NCI-H2107 treated with DMSO at 0.1 percent for 48 hours (cell line): ENCODE data around the gene MTCL1.

ENCODE experiments used
- DNase-seq: peaks from one replicate; lab custom pipeline; 2025; ENCODE audit not compliant: unreplicated experiment; lab: John Stamatoyannopoulos, UW

Gene MTCL1

GRCh38 chr18:8705238-8705960 is at the start of gene MTCL1:
Gene MTCL1, plus strand, starts transcription at chr18:8705556. Its CDS starts 105 bp downstream, at chr18:8705661.
- DNase-seq = no peak

GRCh38 chr18:8656232-8656631 is 49.1 kb upstream of the MTCL1 start:
- DNase-seq = no peak

DNA sequence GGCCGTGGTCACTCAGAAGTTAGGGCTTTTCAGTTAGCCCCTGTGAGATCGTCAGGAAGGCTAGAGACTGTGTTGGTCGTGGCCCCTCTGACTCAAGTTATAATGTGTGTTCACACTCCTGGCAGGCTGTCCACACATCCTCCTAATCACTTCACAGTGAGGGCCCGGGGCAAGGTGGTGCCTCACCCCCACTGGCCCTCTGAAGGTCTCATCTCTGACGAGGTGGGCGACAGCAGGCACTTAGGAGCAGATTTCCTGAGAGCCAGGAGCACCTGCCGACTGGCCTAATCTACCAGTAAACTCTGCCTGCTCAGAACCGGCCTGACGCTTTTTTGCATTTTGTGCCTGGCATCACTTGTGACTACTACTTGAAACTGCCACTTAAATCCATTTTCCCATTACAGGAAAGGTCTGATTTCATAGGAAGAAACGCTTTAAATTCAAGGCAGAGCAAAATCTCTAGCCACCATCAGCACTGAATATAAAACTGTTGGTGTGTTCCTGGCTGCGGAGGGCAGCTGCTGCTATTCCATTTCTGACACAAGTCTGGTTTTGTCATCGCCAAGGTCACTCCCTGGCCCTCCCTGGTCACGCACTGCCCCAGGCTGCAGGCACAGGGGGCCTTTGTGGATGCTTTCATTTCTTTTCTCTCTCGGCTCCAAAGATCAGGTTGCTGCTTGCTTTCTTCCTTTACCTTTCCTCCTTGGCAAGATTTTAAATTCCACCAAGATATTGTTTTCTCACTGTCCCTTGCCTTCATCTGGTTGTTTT is 48.1 kb upstream of the MTCL1 start:
- peak; percentile 23 for DNase-seq

GRCh38 chr18:8657873-8658470 is 47.4 kb upstream of the MTCL1 start:
- no peak for DNase-seq

- DNase-seq = peak; percentile 10
These were observed 46.4 kb upstream of the MTCL1 start for GRCh38 chr18:8658858-8659485.

GRCh38 chr18:8659609-8660242 is 45.6 kb upstream of the MTCL1 start:
- DNase-seq = peak; percentile 27

DNA sequence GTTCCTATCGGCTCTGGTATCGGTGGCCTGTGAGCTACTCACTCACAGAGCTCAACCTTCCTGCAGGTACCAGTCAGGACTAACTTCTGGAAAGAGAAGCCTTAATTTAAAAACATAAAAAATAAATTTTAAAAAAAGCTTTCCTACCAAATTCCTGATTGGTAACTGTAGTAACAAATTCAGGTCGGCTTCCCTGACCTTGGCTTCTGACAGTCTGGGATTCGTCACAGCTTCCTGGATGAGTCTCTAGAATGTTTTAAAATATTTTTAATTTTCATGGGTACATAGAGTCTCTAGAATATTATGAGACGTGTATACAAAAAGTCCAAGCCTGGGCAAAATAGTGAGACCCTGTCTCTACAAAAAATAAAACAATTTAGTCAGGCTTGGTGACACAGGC is 45.0 kb upstream of the MTCL1 start:
- no peak for DNase-seq

GRCh38 chr18:8661754-8662559 is 43.4 kb upstream of the MTCL1 start:
- peak; percentile 94 for DNase-seq

GRCh38 chr18:8662560-8663255 is 42.6 kb upstream of the MTCL1 start:
- DNase-seq = peak; percentile 64

- DNase-seq = no peak
These were observed 37.5 kb upstream of the MTCL1 start for GRCh38 chr18:8667846-8668245.

- no peak for DNase-seq
These were observed 37.0 kb upstream of the MTCL1 start for GRCh38 chr18:8668381-8668780.

GRCh38 chr18:8669571-8669970 is 35.8 kb upstream of the MTCL1 start:
- no peak for DNase-seq

GRCh38 chr18:8673256-8674209 is 31.8 kb upstream of the MTCL1 start:
- no peak for DNase-seq

DNA sequence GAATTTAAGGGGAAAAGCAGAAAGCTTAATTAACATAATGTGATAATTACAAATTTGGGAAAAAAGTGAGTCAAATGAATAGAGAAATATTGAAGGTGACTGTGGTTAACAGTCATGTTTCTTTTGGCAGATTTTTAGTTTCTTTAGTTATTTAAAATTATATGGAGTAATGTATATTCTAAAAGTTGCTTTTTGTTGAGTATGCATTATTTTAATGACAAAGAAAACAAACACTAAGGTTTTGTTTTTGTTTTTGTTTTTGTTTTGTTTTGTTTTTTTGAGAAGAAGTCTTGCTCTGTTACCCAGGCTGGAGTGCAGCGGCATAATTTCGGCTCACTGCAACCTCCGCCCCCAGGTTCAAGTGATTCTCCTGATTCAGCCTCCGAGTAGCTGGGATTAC is 30.3 kb upstream of the MTCL1 start:
- DNase-seq = no peak

DNA sequence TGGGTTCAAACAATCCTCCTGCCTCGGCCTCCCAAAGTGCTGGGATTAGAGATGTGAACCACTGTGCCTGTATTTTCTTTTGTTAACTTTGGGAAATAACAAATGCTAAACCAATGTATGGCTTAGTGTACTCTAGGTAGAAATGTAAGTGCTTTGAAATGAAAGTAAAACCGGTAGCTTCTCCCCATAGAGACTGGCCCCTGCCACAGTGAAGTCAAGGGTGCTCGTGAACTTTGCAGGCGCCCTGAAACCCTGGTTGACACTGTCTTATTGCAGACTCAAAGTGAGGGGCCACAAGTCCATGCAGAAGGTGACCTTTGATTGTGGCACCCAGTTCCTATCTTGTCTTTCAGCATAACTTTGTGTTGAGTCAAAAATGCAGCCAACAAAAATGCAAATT is 24.2 kb upstream of the MTCL1 start:
- DNase-seq = no peak

GRCh38 chr18:8684577-8684976 is 20.8 kb upstream of the MTCL1 start:
- no peak for DNase-seq

DNA sequence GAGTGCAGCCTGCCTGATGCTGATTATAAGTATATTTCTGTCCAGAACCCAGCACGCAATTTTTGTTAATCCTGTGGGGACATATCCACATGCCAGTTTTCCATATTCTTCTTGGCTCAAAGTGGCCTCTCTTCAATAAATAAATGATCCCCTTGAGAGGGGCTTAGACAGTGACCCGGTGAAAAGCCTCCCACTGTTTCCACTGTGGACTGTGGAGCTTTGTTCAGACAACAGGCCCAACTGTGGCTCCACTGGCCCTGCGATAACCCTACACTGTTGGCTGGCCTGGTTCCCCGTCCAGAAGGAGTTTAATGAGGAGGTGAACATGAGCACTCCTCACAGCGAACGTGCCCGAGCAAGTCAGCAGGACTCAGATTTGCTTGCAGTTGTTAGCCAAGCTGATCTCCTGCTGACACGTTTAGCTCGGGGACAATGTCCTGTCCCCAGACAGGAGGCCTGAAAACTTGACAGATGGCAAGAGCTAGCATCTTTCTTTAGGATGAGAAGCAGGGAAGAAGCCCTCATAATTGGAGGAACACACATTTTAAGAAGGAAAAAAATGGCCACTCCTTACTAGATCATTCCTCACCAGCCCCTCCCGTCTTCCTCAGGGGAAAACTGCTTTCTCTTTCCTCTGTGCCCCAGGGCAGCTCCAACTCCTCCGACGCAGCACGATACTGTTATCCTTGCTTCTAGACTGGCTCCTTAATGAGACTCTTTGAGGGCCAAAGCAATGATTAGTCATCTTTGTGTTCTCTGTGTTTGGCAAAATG is 20.0 kb upstream of the MTCL1 start:
- DNase-seq = no peak

- no peak for DNase-seq
These were observed 19.5 kb upstream of the MTCL1 start for GRCh38 chr18:8685914-8686216.
